GM23338 (cell line): ENCODE data around the gene TYW3. TPM values are rescaled to one million over a fixed set of nuclear protein-coding genes. Genes with fewer than 3 reads are reported as not detected.

Source experiments
- ATAC-seq: fragments of 200-7000 bp; cut with Tn5 transposase; 3 replicates; pipeline ENCODE4 v1.9.1; 2020
- DNase-seq: peaks from one replicate; pipeline ENCODE4 v3.0.0-alpha.2; 2015; ENCODE audit warnings: low spot score
- H2AFZ ChIP-seq: fragments of 200-600 bp; sonication (generic); 2 replicates; pipeline ENCODE4 v1.8.0; 2016; ENCODE audit warnings: antibody characterized with exemption, mild to moderate bottlenecking, moderate library complexity
- H3F3A ChIP-seq: fragments of 200-600 bp; sonication (generic); replicated peaks from 2 replicates; pipeline ENCODE4 v1.8.0; 2017; ENCODE audit warnings: antibody characterized with exemption, mixed run types, low read depth
- H3K27ac ChIP-seq: fragments of 200-600 bp; sonication (generic); 2 replicates; pipeline ENCODE4 v1.6.1; 2016; ENCODE audit warnings: low read depth
- H3K27me3 ChIP-seq: fragments of 200-600 bp; sonication (generic); 2 replicates; pipeline ENCODE4 v1.8.0; 2016; ENCODE audit warnings: mild to moderate bottlenecking, mixed run types, moderate library complexity; ENCODE audit not compliant: insufficient read depth
- H3K36me3 ChIP-seq: fragments of 200-600 bp; sonication (generic); 2 replicates; pipeline ENCODE4 v1.8.0; 2016; ENCODE audit warnings: mild to moderate bottlenecking; ENCODE audit not compliant: insufficient read depth
- H3K4me1 ChIP-seq: fragments of 200-600 bp; sonication (generic); 2 replicates; pipeline ENCODE4 v1.8.0; 2016; ENCODE audit warnings: mild to moderate bottlenecking, moderate library complexity; ENCODE audit not compliant: insufficient read depth
- H3K4me2 ChIP-seq: fragments of 200-600 bp; sonication (generic); 2 replicates; pipeline ENCODE4 v1.7.1; 2017; ENCODE audit warnings: mixed run types
- H3K4me3 ChIP-seq: fragments of 200-600 bp; sonication (generic); 2 replicates; pipeline ENCODE4 v1.6.1; 2016; ENCODE audit warnings: mixed run types
- H3K79me2 ChIP-seq: fragments of 200-600 bp; sonication (generic); replicated peaks from 2 replicates; pipeline ENCODE4 v1.8.0; 2017; ENCODE audit warnings: mild to moderate bottlenecking; ENCODE audit not compliant: insufficient read depth
- H3K9me2 ChIP-seq: fragments of 200-600 bp; sonication (generic); 2 replicates; pipeline ENCODE4 v1.8.0; 2017; ENCODE audit not compliant: insufficient read depth
- H4K20me1 ChIP-seq: fragments of 200-600 bp; sonication (generic); replicated peaks from 2 replicates; pipeline ENCODE4 v1.8.0; 2017; ENCODE audit warnings: mild to moderate bottlenecking; ENCODE audit not compliant: insufficient read depth
- H3K27ac Mint-ChIP-seq: 2 replicates; pipeline ENCODE4 v1.8.0; 2020; ENCODE audit warnings: inconsistent platforms, mild to moderate bottlenecking, moderate library complexity, mixed read lengths
- H3K27me3 Mint-ChIP-seq: 3 replicates; pipeline ENCODE4 v1.8.0; 2022; ENCODE audit warnings: low read depth, mild to moderate bottlenecking, moderate library complexity, mixed read lengths, inconsistent platforms; ENCODE audit not compliant: insufficient read depth, poor library complexity
- H3K36me3 Mint-ChIP-seq: 3 replicates; pipeline ENCODE4 v1.8.0; 2021; ENCODE audit warnings: low read depth, mild to moderate bottlenecking, inconsistent platforms, moderate library complexity, mixed read lengths
- H3K4me1 Mint-ChIP-seq: 3 replicates; pipeline ENCODE4 v1.8.0; 2020; ENCODE audit warnings: mild to moderate bottlenecking, inconsistent platforms, mixed read lengths
- H3K4me3 Mint-ChIP-seq: 3 replicates; pipeline ENCODE4 v1.8.0; 2021; ENCODE audit warnings: moderate library complexity, mild to moderate bottlenecking, inconsistent platforms, mixed read lengths
- H3K9me3 Mint-ChIP-seq: 3 replicates; pipeline ENCODE4 v1.8.0; 2020; ENCODE audit warnings: moderate library complexity, mild to moderate bottlenecking, inconsistent platforms, mixed read lengths
- JUNB ChIP-seq: IDR thresholded peaks from one replicate; pipeline ENCODE4 v1.6.1; 2016; ENCODE audit warnings: antibody characterized with exemption; ENCODE audit not compliant: unreplicated experiment
- REST ChIP-seq: IDR thresholded peaks from one replicate; pipeline ENCODE4 v1.6.1; 2018; ENCODE audit warnings: antibody characterized with exemption; ENCODE audit not compliant: unreplicated experiment
- ZNF114 ChIP-seq: fragments of 250-450 bp; sonication (Bioruptor Pico); IDR thresholded peaks from 2 replicates; pipeline ENCODE4 v1.5.0; 2020; ENCODE audit warnings: mild to moderate bottlenecking, moderate library complexity
- ZNF462 ChIP-seq: fragments of 250-450 bp; sonication (Bioruptor Pico); IDR thresholded peaks from 2 replicates; pipeline ENCODE4 v1.5.0; 2020; ENCODE audit warnings: mild to moderate bottlenecking, moderate library complexity
- polyA plus RNA-seq: library from polyadenylated mRNA; unstranded; fragments of >200 nt; fragmentation: Nextera tagmentation; extraction: Ambion mirVana; gene quantifications from 2 replicates; pipeline ENCODE4 v1.2.1, GENCODE V29; 2016
- total RNA-seq: library from RNA; depleted of rRNA; stranded (reverse); fragments of >200 nt; shearing (Covaris generic); gene quantifications from 2 replicates; pipeline ENCODE4 v1.2.3, GENCODE V29; 2014

Gene TYW3
- total and polyA plus RNA-seq, 2 experiments from 2014 or later = 29.6 to 66.8 TPM

- Histone ChIP-seq H3F3A (no peaks in the 10 kb centered on the region), H3K79me2 (no peaks in the 10 kb centered on the region), H3K27me3 (no peaks in the 10 kb centered on the region), H4K20me1 (peaks cover 4% of the 10 kb centered on the region; the same call in 1 of the 2 replicates), H3K4me1 (peaks cover 9% of the 10 kb centered on the region; the same call in 1 of the 2 replicates), H3K36me3 (0 out of 2 replicates have a peak, but pooled peaks cover 19% of the 10 kb centered on the region), H3K27ac (no peak overlapping the region), H3K9me2 (no peaks in the 10 kb centered on the region), H3K4me3 (no peak overlapping the region), H2AFZ (no peak overlapping the region), H3K4me2 (no peak overlapping the region)
- no peaks in the 10 kb centered on the region for H3K4me1 Mint-ChIP-seq
- DNase-seq (no peak), ATAC-seq (no peak)
- H3K36me3 Mint-ChIP-seq = peaks cover 4% of the 10 kb centered on the region; the same call in 1 of the 3 replicates
- no peak overlapping the region for H3K27ac Mint-ChIP-seq
- no peaks in the 10 kb centered on the region for H3K9me3 Mint-ChIP-seq
- no peaks in the 10 kb centered on the region for H3K27me3 Mint-ChIP-seq
- TF ChIP-seq ZNF462 (CRISPR knock-in tag) (no peak), REST (no peak), JUNB (no peak), ZNF114 (no peak)
- no peak overlapping the region for H3K4me3 Mint-ChIP-seq
Measured at GRCh38 chr1:74715236-74715502, 17.8 kb upstream of the TYW3 start.
